T-helper 2 cell (primary cell): Measurements from ENCODE around the gene CAPN13.

Source experiments
- DNase-seq, 5 experiments: peaks; one replicate each; pipeline versions ENCODE4 v3.0.0 to v3.0.0-alpha.2; 2012 to 2022

Gene CAPN13

GRCh38 chr2:30729031-30729430, 78.2 kb downstream of the CAPN13 start:
- DNase-seq: no peak

- DNase-seq: no peak
These were observed 84.1 kb downstream of the CAPN13 start for GRCh38 chr2:30722936-30723725.

GRCh38 chr2:30721668-30722647, 85.3 kb downstream of the CAPN13 start:
- no peak for DNase-seq

GRCh38 chr2:30721241-30721640, 86.0 kb downstream of the CAPN13 start:
- DNase-seq: no peak

GRCh38 chr2:30717081-30717650, 90.1 kb downstream of the CAPN13 start:
- no peak for DNase-seq

- DNase-seq: no peak
These were observed 90.9 kb downstream of the CAPN13 start for GRCh38 chr2:30716123-30716900.

- DNase-seq: peak in 1 of 5 experiments; percentile 19
These were observed 92.2 kb downstream of the CAPN13 start for GRCh38 chr2:30714811-30715709.

GRCh38 chr2:30713698-30714097, 93.5 kb downstream of the CAPN13 start:
- no peak for DNase-seq

GRCh38 chr2:30711646-30712085, 95.6 kb downstream of the CAPN13 start:
- DNase-seq: peak; percentile 36 to 84 (median 75)

- no peak for DNase-seq
These were observed 96.8 kb downstream of the CAPN13 start for GRCh38 chr2:30710461-30710860.

- no peak for DNase-seq
These were observed 97.2 kb downstream of the CAPN13 start for GRCh38 chr2:30710016-30710415.

- no peak for DNase-seq
These were observed 97.7 kb downstream of the CAPN13 start for GRCh38 chr2:30709516-30709915.

GRCh38 chr2:30708491-30709290, 98.6 kb downstream of the CAPN13 start:
- peak in 1 of 5 experiments; percentile 7 for DNase-seq

- DNase-seq: no peak
These were observed 99.8 kb downstream of the CAPN13 start for GRCh38 chr2:30707304-30707903.

GRCh38 chr2:30706534-30707303, 100.5 kb downstream of the CAPN13 start:
- peak; percentile 38 to 68 (median 51) for DNase-seq

GRCh38 chr2:30705711-30706533, 101.3 kb downstream of the CAPN13 start:
- no peak for DNase-seq

- no peak for DNase-seq
These were observed 102.2 kb downstream of the CAPN13 start for GRCh38 chr2:30705056-30705455.
